Embryonic facial prominence (tissue), 1 donor: Measurements from ENCODE around the gene MTR.

Experiments
- DNase-seq: peaks from one replicate; pipeline ENCODE4 v3.0.0-alpha.2; 2016; ENCODE audit errors: extremely low spot score

Gene MTR

DNA sequence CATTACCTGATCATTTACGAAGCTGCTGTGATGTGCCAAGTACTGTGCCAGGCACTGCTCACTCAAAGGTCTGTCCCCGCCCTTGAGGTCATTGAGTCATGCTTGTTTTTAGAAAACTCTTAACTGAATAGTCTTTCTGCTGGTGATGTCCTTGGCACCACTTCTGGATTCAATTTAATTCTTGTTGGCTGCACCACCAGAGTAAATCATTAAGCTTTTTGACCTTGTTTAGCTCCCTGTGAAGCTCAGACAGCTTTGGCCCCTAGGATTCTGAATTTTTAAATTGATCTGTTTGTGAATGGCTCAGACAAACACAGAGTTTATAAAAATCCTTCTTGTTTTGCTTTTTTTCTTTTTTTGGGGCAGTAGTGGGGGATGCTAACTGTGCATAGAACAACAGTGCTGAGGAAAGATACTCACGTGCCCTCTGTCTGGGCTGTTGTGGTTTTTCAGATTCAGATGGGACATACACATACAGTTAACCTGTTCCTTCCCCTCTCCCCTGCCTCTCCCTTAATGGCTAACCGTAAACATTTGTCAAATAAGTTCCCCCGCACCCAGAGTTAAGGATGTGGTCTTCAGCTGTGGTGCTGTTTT, 67.6 kb downstream of the MTR start:
- no peak for DNase-seq

DNA sequence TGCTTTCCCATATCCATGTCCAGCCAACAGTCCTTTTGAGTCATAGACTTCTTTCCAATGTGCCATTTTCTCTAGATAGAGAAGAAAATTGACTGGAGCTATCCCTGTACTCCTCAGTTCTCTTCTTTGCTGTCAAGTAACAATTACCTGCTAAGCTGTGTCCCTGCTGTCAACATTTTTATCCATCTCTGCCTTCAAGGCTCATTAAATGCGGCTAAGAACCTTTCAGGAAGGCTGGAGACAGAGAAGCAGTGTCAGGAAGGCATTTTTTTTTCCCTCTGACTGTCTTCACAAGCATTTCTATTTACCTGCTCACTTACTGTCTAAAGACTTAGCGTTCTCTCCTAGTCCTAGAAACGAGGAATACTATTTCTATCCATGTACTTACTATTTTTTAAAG, 69.1 kb downstream of the MTR start:
- no peak for DNase-seq

DNA sequence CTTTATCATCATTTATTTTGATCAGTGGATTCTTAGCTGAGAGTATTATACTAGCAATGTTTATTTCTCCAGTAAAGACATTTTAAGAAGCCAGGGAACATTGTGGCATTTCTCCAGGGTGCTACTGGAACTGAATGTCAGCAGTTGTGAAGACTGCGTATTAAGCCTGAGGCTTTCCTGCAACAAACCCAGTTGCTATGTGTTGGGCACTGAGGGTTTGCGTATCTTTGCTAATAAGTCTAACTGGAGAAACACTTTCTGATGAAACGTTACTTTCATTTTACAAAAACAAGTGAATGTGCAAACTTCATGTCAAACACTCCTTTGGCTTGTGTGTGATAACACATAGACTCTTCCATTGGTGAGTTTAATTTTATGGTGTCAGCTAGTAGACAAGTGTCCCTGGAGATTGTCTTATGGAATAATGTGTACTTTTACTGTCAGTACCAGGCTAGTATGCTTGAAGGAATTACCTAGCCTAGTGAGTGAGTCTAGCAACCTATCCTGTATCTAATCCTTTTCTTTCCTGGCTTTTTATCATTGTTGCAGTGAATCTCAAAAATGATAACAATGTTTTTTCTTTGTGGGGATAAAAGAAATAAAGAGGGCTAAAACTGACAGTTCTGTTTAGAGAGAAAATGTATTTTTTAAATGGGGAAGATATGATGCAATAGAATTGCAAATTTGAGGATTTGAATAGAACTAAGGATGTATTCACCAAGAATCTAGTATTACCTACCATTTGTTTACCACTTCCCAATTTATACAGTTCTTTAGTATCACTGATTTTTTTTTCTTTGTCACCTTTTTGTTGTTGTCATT, 70.1 kb downstream of the MTR start:
- no peak for DNase-seq

DNA sequence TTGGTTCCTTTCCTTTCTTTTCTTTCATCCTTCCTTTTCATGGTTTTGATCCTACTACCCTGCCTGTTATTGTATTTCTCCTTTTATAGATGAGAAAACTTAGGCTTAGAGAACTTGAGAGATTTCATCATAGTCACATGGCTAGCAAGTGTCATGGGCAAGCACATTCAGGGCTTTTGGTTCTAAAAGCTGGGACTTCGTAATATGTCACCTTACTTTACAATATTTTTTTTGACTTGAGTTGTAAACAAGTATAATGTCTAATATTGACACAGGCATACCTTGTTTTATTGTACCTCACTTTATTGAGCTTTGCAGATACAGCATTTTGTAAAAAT, 70.7 kb downstream of the MTR start:
- DNase-seq: no peak

DNA sequence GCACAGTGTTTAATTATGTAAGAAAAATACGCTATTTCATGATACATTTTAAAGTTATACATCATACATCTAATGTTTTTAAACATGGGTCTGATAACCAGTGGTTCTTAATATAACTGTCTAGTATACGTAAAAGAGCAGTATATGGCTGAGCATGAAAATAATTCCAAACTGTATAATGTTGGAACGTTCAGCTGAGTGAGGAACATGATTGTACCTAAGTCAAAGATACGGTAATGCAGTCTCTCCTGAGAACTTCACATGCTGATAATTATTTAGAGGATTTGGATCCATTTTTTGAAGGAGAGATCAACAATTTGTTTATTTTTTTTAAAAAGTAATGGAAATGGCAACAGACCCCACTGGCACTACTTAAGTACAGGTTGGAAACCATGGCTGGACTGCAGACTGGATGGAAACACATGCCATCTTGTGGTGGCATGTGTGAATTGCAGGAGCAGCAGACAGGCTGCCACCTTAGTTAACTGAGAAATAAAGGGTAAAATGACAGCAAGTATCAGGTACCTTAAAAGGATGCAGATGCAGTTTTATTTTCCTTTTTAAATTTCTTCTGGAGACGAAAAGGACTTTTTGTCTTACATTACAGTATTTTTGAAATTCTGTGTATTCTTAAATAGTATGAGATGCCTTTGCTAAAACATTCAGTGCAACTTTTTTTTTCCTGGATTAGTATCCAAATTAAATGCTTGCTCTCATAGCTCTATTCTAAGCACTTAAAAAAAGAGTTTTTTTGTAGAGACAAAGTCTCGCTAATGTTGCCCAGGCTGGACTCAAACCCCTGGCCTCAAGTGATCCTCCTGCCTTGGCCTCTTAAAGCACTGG, 73.8 kb downstream of the MTR start:
- DNase-seq: no peak

DNA sequence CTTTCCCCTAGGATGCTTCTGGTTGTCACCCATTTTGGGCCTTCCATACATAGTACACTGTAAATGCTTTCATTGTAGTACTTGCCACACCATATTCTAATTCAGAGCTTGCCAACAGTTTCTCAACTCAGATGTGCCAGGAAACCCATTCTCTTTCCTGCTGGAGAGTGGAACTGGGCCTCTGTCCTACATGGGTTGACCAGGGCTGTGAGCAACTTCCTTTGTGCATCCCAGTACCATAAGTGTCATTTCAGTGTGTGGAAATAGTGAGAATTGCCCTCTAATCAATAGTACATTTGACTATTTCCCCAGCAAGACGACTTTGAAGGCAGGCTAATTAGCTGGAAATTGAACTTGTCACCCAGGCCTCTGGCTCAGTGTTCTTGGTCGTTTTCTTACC, 74.8 kb downstream of the MTR start:
- DNase-seq: no peak

DNA sequence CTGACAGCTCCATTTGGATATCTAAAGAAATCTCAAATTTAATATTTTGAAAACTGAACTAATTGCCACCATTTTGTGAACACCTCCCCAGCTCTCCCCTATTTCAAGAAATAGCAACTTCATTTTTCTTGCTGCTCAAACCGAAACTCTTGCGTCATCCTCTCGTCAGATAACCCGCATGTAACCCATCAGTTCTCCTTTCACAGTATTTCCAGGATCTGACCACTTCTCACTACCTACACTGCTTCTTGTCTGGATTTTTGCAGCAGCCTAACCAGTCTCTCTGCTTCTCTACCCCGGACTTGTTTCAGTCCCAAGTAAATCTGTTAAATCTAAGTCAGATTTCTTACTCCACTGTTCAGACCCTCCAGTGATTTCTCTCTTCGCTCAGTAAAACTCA, 75.6 kb downstream of the MTR start:
- no peak for DNase-seq

DNA sequence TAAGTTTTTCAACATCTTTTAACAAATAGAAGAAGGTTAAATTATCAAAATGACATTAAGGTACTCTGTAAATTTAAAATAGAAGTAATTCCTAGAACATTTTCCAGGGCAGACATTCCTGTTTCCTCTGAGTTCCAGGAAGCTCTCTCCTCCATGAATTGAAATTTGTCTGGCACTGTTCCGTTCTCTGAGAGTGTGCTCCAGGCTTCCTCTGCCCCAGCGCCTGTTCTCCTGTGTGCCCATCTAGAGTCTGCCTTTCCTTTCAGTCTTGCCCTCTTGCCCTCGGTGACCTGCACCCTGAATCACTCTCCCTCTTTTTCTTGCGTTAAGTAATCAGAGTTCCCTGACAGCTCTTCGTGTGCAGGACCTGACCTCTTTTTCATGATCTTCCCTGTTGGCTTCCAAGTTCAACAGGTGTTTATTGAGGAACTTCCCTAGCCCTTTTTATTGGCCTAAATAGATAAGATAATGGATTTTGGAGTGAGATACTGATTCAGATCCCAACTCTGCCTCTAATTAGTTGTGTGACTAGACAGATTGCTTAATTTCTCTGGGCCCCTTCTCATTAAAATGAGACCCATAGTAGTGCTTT, 77.1 kb downstream of the MTR start:
- no peak for DNase-seq

DNA sequence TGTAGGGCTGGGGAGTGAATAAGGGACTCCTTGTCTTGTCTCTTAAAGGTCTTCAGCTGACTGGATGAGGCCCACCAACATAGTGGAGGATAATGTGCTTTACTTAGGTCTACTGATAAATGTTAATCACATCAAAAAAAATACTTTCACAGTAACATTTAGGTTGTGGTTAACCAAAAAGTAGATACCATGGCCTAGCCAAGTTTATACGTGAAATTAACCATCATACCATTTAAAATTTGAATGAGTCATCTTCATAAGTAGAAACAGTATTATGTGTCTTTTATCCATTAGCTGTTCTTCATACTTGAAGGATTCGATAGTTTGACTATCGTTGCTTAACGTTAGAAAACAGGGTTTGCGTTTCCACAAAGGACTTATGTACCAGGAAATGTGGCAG, 80.9 kb downstream of the MTR start:
- no peak for DNase-seq

DNA sequence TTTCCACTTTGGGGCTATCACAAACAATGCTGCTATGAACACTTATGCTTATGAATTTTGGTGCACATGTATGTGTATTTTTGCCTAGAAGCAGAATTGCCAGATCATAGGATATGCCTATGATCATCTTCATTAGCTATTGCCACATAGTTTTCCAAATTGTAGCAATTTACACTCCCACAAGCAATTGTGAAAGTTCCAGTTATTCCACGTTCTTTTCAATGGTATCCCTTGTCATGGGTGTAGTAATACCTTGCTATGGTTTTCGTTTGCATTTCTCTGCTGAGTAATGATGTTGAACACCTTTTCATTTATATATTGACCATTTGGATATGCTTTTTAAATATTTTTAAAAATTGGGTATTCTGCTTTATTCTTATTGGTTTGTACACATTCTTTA, 82.6 kb downstream of the MTR start:
- no peak for DNase-seq

DNA sequence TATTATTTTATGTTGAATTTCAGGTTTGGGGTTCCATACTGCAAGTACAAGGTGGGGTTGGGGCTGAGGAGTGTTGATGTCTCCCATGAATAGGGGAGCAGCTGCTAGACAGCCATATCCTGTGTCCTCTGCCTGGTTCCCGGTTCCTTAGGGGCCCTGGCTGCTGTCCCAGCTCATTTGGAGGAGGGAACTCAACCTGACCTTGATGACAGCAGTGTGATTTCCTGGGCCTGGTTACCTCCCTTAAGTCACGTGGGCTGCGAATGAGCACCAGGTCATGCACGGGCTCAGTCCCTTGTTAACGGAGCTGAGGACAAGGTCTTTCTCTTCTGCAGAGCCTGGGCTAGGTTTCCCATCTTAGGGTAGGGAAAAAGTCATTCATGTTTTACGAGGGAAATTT, 85.1 kb downstream of the MTR start:
- DNase-seq: no peak

DNA sequence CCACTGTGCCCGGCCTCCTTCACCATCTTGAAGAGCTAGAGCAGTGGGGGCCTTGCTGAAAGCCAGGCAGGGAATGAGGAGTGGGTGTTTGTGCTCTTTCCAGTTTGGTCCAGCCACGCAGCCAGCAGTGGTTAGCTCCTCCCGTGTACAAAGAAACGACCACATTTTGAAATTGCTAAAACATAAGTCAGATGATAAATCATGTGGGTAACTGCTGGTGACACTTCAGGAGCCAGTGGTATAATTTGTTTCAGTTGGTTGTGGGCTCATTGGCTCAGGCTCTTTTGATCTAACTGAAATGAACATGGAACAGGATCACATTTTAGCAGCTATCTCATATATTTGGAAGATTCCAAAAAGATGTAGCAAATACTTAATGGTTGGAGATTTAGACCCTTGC, 87.6 kb downstream of the MTR start:
- DNase-seq: no peak

DNA sequence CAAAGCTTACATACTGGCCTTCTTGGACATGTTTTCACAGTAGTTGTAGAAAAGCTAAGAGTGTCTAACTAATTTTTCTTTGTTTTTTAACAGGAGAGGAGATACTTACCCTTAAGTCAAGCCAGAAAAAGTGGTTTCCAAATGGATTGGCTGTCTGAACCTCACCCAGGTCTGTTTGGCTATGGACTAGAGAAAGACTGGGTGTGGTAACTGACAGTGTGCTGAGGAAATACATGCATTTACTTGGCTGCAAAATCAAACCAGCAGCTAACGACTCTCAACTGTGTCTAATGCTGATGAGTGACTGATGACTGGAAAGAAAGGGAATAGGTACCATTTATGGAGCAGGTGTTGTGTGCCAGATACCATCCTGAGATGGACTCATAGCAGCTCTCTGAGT, 91.1 kb downstream of the MTR start:
- no peak for DNase-seq

DNA sequence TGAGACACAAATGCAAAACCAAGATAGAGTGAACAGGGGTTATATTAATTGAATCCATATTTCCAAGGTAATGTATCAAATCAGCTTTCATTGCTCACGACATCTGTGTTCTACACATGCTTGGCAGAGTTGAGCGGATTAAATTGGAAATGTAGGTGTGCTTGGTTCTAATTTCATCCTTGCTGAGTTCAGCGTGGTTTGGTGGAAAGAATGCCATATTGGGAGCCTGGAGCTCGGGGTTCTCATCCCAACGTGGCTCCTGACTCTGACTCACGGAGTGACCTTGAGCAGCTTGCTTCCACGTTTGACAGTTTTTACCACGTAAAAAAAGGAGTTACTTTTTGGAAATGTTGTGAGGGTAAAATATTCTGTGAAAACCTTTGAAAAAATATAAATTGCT, 92.0 kb downstream of the MTR start:
- no peak for DNase-seq

DNA sequence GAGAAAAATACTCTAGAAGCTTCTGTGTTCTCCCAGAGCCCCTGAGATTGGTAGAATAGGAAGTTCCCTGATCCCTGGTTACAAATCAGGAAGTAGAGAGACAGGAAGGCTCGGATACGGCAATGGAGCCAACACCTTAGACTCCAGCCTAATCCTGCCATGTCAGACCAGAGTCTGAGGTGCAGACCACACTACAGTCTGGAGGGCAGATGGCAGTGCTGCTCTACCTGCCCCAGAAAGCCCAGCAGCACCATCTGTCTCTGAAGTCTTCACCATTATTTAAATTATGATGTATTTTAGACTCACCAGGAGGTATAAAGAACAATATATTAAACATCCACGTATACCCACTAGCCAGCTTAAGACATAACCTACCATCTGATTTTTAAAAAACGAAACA, 93.0 kb downstream of the MTR start:
- no peak for DNase-seq

DNA sequence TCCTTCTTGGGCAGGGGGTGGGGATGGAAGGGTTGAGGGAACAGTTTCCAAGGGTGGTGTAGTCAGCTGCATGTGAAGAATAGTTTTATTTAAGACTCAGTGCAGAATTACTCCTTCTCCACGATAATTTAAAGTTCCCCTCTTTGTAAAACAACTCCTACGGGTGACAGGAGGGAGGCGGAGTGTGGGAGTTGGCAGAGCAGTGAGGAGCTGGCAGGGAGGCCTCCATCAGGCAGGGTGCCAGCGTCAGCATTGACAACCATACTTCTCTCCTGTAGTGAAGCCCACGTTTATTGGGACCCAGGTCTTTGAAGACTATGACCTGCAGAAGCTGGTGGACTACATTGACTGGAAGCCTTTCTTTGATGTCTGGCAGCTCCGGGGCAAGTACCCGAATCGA, 93.8 kb downstream of the MTR start:
- DNase-seq: no peak

DNA sequence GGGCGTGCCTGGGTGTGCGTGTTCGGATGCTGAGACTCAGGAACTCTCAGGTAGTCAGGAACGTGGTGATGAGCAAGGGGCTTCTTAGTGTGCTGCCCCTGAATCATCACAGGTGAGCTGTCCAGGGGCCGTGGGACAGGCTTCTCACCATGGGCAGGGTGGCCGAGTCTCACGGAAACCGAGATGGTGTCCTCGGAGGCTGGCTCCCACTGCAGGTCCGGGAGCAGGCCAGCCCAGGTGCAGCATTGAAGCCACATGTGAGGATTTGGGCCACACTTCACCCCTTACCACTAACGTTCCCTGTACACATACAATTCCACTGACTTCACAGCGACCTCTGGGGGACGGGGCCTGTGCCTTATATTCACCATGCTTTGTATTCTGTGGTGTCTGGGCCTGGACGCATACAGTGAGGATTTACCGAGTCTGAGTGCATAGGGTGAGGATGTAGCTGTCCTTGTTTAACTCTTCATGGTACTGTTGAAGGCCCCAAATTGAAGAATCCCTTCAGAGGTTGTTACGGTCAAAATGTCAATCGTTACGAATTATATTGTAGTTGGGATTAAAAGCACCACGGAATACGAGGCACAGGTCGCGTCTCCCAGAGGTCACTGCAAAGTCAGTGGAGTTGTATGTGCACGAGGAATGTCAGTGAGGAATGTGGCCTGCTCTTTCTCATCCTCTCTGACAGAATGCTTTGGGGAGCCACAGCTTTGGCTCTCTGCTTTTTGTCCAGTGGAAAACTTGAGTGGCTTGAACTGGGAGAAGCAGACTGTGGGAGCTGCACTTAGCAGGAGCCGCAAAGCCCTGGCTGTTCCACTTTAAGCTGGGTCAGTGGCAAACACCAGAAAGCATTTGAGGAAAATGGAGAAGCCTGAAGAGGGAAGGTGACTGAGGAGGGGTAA, 95.3 kb downstream of the MTR start:
- DNase-seq: no peak

DNA sequence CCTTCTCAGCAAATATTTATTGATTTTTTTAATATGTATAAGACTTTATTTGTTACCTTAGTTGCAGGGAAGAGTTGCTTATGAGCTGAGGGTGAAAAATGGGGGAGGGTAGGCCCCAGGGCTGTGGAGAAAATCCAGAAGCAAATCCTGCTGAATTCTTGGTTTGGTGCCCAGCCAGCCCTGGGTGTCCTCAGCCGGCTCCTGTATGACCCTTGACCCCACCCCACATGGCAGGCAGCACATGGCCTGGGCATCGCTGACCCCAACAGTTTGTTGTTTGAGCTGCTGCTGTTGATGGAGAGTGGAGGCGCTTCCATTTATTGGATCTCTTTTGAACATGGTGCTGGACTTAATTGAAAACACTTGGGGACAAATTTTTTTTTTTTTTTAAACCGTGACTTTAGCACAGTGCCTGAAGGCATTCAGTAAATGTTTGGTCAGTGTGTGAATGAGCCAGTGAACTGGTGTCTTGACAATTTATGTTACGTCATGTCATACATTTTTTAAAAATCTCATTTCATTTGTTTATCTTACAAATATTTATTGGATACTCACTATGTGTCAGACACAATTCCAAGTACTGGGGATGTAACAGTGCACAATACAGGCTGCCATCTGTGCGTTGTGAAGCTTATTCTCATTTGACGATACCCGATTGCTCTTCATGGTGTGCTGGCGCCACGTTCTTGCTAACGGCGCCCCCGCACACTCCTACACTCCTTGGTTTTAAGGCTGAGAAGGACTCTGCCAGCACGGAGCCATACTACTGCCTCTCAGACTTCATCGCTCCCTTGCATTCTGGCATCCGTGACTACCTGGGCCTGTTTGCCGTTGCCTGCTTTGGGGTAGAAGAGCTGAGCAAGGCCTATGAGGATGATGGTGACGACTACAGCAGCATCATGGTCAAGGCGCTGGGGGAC, 98.8 kb downstream of the MTR start:
- DNase-seq: no peak

DNA sequence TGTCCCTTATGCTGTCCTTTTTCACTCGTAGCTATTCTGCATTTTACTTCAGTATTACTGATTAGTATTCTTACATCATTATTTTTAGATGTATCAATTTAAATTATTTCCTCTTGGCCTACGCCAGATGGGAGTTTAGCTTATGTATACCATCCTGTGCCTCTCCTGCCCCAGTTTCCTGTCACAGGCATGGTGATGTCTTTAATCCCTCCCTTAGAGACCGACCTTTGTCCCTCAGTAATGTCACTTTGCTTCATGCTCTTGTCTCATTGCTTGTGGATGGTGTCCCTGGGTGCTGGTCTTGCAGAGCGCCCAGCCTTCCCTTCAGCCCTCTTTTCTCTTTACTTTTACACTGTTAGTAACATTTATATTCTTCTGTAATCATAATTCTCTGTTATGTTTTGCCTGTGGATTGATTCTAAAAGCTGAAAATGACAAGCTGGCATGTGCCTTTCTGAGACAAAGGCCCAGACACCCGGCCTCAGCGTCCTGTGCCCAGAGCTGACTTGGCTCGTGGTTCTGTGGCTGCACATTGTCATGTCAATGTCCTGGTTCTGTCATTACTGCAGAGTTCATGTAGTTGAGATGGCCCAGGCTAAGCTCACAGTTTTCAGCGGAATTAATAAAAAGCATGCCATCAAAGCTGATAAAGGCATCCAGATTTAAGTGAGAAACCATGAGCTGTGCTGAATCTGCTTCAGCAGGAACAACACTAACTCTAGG, 100.7 kb downstream of the MTR start:
- no peak for DNase-seq

DNA sequence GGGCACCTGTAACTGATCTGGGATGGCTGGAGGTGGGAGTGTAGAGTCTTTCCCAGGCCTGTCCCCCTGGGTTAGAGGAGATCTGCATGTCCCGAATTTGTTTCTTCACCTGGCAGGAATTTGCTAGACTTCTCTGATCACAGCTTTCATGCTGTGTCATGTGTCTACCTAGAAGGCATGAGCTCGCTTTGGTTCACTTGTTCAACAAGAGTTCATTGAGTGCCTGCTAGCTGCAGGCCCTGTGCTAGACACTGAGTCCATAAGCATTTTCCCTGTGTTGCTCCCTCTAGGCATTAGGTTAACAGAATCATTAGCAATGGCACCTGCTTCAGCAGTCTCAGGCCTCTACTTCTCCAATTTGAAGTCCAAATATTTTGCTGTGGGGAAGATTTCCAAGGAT, 101.6 kb downstream of the MTR start:
- DNase-seq: no peak
